Measurements from ENCODE around the gene CADPS2.

GRCh38 chr7:122362473-122362872, 523.8 kb downstream of the CADPS2 start:
- TF ChIP-seq NR2C2 (IDR thresholded peaks at IDR 0.05; ENCODE audit: borderline replicate concordance, control insufficient read depth, insufficient read length, low read depth) (no peak), CTCF (IDR thresholded peaks at IDR 0.05 in 2 of 3, conservative IDR thresholded peaks at IDR 0.05 in 1 of 3; ENCODE audit: control insufficient read depth in 2 of 3, extremely low read depth in 1 of 3, insufficient read depth in 1 of 3, low read depth in 3 of 3, low read length in 3 of 3) (no peak), MYC (IDR thresholded peaks at IDR 0.05; ENCODE audit: insufficient read depth, insufficient read length, insufficient replicate concordance, low read length, severe bottlenecking) (no peak), SRF (IDR thresholded peaks at IDR 0.05; ENCODE audit: low read depth in 2 of 2, low read length in 2 of 2) (no peak), STAT1 (conservative IDR thresholded peaks at IDR 0.05) (no peak)
